AG20443 (cell line): ENCODE data around the gene E2F4.

ENCODE experiments used
- DNase-seq: peaks from one replicate; pipeline ENCODE4 v3.0.0; 2012; ENCODE audit warnings: low spot score, mixed read lengths

Gene E2F4

GRCh38 chr16:67191995-67192681, at the start of gene E2F4:
Gene E2F4, plus strand, starts transcription at chr16:67192155. Its CDS starts 73 bp downstream, at chr16:67192228.
- DNase-seq: peak; percentile 96

GRCh38 chr16:67142342-67142741, 49.6 kb upstream of the E2F4 start:
- DNase-seq: no peak

GRCh38 chr16:67144943-67145342, 47.0 kb upstream of the E2F4 start:
- DNase-seq: no peak

- no peak for DNase-seq
These were observed 46.2 kb upstream of the E2F4 start for GRCh38 chr16:67145746-67146145.

- no peak for DNase-seq
These were observed 45.2 kb upstream of the E2F4 start for GRCh38 chr16:67146523-67147357.

- DNase-seq: no peak
These were observed 44.4 kb upstream of the E2F4 start for GRCh38 chr16:67147437-67148140.

GRCh38 chr16:67148221-67148620, 43.7 kb upstream of the E2F4 start:
- DNase-seq: no peak

GRCh38 chr16:67148656-67149275, 43.2 kb upstream of the E2F4 start:
- no peak for DNase-seq

GRCh38 chr16:67149276-67150046, 42.5 kb upstream of the E2F4 start:
- no peak for DNase-seq

- DNase-seq: peak; percentile 86
These were observed 41.7 kb upstream of the E2F4 start for GRCh38 chr16:67150047-67150832.

- peak; percentile 95 for DNase-seq
These were observed 41.0 kb upstream of the E2F4 start, which contains the start of gene B3GNT9 for GRCh38 chr16:67150833-67151396. Gene B3GNT9, minus strand, starts transcription at chr16:67150998. Its CDS starts 513 bp downstream, at chr16:67150485.

- no peak for DNase-seq
These were observed 40.4 kb upstream of the E2F4 start for GRCh38 chr16:67151431-67152097.

- DNase-seq: no peak
These were observed 37.2 kb upstream of the E2F4 start for GRCh38 chr16:67154578-67155294.

- DNase-seq: peak; percentile 94
These were observed 36.4 kb upstream of the E2F4 start for GRCh38 chr16:67155295-67156142.

- DNase-seq: no peak
These were observed 35.7 kb upstream of the E2F4 start for GRCh38 chr16:67156143-67156844.

- no peak for DNase-seq
These were observed 34.7 kb upstream of the E2F4 start for GRCh38 chr16:67157106-67157748.
